ENCODE results near the gene CTCFL.

GRCh38 chr20:57504411-57504810 is 20.5 kb downstream of the CTCFL start:
- TF ChIP-seq POLR2AphosphoS5 (IDR thresholded peaks at IDR 0.05; ENCODE audit: low read depth, low read length) (no peak), TAF1 (IDR thresholded peaks at IDR 0.05; ENCODE audit: borderline replicate concordance, insufficient read depth, low read length) (no peak)
- TF ChIP-seq, protein P1, sequence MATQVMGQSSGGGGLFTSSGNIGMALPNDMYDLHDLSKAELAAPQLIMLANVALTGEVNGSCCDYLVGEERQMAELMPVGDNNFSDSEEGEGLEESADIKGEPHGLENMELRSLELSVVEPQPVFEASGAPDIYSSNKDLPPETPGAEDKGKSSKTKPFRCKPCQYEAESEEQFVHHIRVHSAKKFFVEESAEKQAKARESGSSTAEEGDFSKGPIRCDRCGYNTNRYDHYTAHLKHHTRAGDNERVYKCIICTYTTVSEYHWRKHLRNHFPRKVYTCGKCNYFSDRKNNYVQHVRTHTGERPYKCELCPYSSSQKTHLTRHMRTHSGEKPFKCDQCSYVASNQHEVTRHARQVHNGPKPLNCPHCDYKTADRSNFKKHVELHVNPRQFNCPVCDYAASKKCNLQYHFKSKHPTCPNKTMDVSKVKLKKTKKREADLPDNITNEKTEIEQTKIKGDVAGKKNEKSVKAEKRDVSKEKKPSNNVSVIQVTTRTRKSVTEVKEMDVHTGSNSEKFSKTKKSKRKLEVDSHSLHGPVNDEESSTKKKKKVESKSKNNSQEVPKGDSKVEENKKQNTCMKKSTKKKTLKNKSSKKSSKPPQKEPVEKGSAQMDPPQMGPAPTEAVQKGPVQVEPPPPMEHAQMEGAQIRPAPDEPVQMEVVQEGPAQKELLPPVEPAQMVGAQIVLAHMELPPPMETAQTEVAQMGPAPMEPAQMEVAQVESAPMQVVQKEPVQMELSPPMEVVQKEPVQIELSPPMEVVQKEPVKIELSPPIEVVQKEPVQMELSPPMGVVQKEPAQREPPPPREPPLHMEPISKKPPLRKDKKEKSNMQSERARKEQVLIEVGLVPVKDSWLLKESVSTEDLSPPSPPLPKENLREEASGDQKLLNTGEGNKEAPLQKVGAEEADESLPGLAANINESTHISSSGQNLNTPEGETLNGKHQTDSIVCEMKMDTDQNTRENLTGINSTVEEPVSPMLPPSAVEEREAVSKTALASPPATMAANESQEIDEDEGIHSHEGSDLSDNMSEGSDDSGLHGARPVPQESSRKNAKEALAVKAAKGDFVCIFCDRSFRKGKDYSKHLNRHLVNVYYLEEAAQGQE (IDR thresholded peaks at IDR 0.05; ENCODE audit: insufficient read depth in 1 of 2, low read depth in 2 of 2, low read length in 2 of 2), result no peak

Measured in PFSK-1 (cell line).